ENCODE measurements around the gene CA12.

Gene CA12

GRCh38 chr15:63274427-63274826 is 107.2 kb downstream of the CA12 start:
- Mint-ChIP-seq H3K27me3 (no peaks in the 10 kb centered on the region), H3K27ac (peak overlapping the region; percentile 82 to 89), H3K4me3 (peak overlapping the region; percentile 26 to 27), H3K4me1 (peaks cover 37% of the 10 kb centered on the region), H3K9me3 (no peaks in the 10 kb centered on the region)
- DNase-seq (no peak), ATAC-seq (no peak)
